Motor neuron (in vitro differentiated cells): Measurements from ENCODE around the gene IL11. TPM values are rescaled to one million over a fixed set of nuclear protein-coding genes. Genes with fewer than 3 reads are reported as not detected.

Experiments
- ATAC-seq, 8 experiments: fragments of 200-7000 bp; cut with Tn5 transposase; replicated peaks in 6 of 8; 2 replicates each; pipeline ENCODE4 v1.8.0; 2021; ENCODE audit warnings: mild to moderate bottlenecking in 8 of 8, moderate library complexity in 8 of 8
- H3K27ac ChIP-seq, 2 donors: fragments of 250-450 bp; sonication (Bioruptor Pico); 2 replicates each; pipeline ENCODE4 v1.9.0; 2021; ENCODE audit warnings: antibody characterized with exemption in 2 of 2, mild to moderate bottlenecking in 2 of 2, moderate library complexity in 1 of 2
- H3K4me1 ChIP-seq, 2 donors: fragments of 250-450 bp; sonication (Bioruptor Pico); replicated peaks in 1 of 2; 2 replicates each; pipeline ENCODE4 v1.6.1; 2021; ENCODE audit warnings: antibody characterized with exemption in 2 of 2, mild to moderate bottlenecking in 2 of 2, moderate library complexity in 1 of 2
- H3K4me3 ChIP-seq, 5 donors: fragments of 250-450 bp; sonication (Bioruptor Pico); 2 replicates each; pipeline ENCODE4 v1.9.0; 2021; ENCODE audit warnings: antibody characterized with exemption in 5 of 5, mild to moderate bottlenecking in 5 of 5, moderate library complexity in 4 of 5
- WGBS, 10 experiments: fragments of 450-650 bp; shearing (Covaris generic); methylation state at CpG; one replicate each; pipeline ENCODE4 v1.0.0; 2022; 5-methylcytosine and 5-hydroxymethylcytosine counted together
- in situ Hi-C, 9 experiments: fragments of 400-800 bp; cut with MboI; loops; one replicate each; pipeline ENCODE4 v1.15.0; 2021; ENCODE audit warnings: low sequenced_read_pairs in 9 of 9, low pct_unique_long_range_greater_than_20kb in 2 of 9; ENCODE audit not compliant: unreplicated experiment in 9 of 9
- total RNA-seq, 8 experiments: library from RNA; unstranded; fragments of 300-600 nt; gene quantifications; 2 replicates each; pipeline versions ENCODE4 v1.2.3 to v1.2.4, GENCODE V29; 2022

The IL11 gene
- total RNA-seq, 8 experiments from 2014 or later, result 0.10 to 2.4 (median 0.43) TPM

- Histone ChIP-seq H3K4me1 (peaks cover 10 to 14% of the 10 kb centered on the region in 2 donors), H3K27ac (no peak overlapping the region), H3K4me3 (no peak overlapping the region)
- peak in 5 of 8 experiments; percentile 2 to 22 (median 16) for ATAC-seq
- in situ Hi-C loops, result no loop called here
- 40 to 86% (median 80%) methylated on average over 1 to 11 of the region's 38 CpGs; no CpG with 5 or more reads in 6 of the 10 experiments for WGBS, 10 experiments
Observed at GRCh38 chr19:55362174-55362989, 7.9 kb downstream of the IL11 start.

- WGBS, 10 experiments, result 33 to 100% (median 69%) methylated on average over 1 to 3 of the region's 16 CpGs; no CpG with 5 or more reads in 5 of the 10 experiments
- no peak for ATAC-seq
Observed at GRCh38 chr19:55360902-55361301, 9.4 kb downstream of the IL11 start.

GRCh38 chr19:55358943-55359908 lies 11.0 kb downstream of the IL11 start:
- in situ Hi-C loops, result no loop called here
- no peak overlapping the region for H3K27ac ChIP-seq
- peaks cover 10 to 19% of the 10 kb centered on the region in 2 donors for H3K4me1 ChIP-seq
- 20 to 100% (median 79%) methylated on average over 1 to 10 of the region's 32 CpGs; no CpG with 5 or more reads in 5 of the 10 experiments for WGBS, 10 experiments
- ATAC-seq, result no peak
- no peak overlapping the region for H3K4me3 ChIP-seq

More at GRCh38 chr19:55360902-55361301, 9.4 kb downstream of the IL11 start:
- peaks cover 10 to 14% of the 10 kb centered on the region in 2 donors for H3K4me1 ChIP-seq
- H3K4me3 ChIP-seq, result no peak overlapping the region
- H3K27ac ChIP-seq, result no peak overlapping the region
- in situ Hi-C loops, result no loop called here

GRCh38 chr19:55358493-55358892 lies 11.8 kb downstream of the IL11 start:
- in situ Hi-C loops, result no loop called here
- WGBS, 10 experiments, result 59 to 86% (median 80%) methylated on average over 2 to 10 of the region's 19 CpGs; no CpG with 5 or more reads in 7 of the 10 experiments
- ATAC-seq, result no peak
- Histone ChIP-seq H3K27ac (no peak overlapping the region), H3K4me1 (peaks cover 10 to 20% of the 10 kb centered on the region in 2 donors), H3K4me3 (no peak overlapping the region)

GRCh38 chr19:55355213-55355821 lies 14.9 kb downstream of the IL11 start:
- no peak for ATAC-seq
- Histone ChIP-seq H3K27ac (no peak overlapping the region), H3K4me3 (no peak overlapping the region), H3K4me1 (peaks cover 7 to 14% of the 10 kb centered on the region in 2 donors)
- in situ Hi-C loops, result no loop called here
- 0 to 87% (median 40%) methylated on average over 1 to 6 of the region's 13 CpGs; no CpG with 5 or more reads in 3 of the 10 experiments for WGBS, 10 experiments

GRCh38 chr19:55354698-55355212 lies 15.5 kb downstream of the IL11 start, which contains the start of gene COX6B2:
Gene COX6B2 (minus strand): TSS chr19:55354719. CDS start chr19:55354521, 198 bp downstream.
- peaks cover 7 to 14% of the 10 kb centered on the region in 2 donors for H3K4me1 ChIP-seq
- no CpG with 5 or more reads among the region's 43 CpGs for WGBS, 10 experiments
- peak in 7 of 8 experiments; percentile 5 to 41 (median 13) for ATAC-seq

GRCh38 chr19:55353803-55354697 lies 16.2 kb downstream of the IL11 start:
- WGBS, 10 experiments, result no CpG with 5 or more reads among the region's 72 CpGs
- Histone ChIP-seq H3K4me1 (peaks cover 9 to 18% of the 10 kb centered on the region in 2 donors), H3K27ac (no peak overlapping the region), H3K4me3 (peak overlapping the region; percentile 28 to 46 (median 38))
- in situ Hi-C loops, result no loop called here
- peak; percentile 79 to 92 (median 86) for ATAC-seq

More at GRCh38 chr19:55354698-55355212, 15.5 kb downstream of the IL11 start, which contains the start of gene COX6B2:
- Histone ChIP-seq H3K4me3 (peak within 1 kb of the TSS; percentile 28 to 46 (median 38)), H3K27ac (no peak within 1 kb of the TSS)
- in situ Hi-C loops, result no loop called here

GRCh38 chr19:55353356-55353802 lies 16.9 kb downstream of the IL11 start:
- in situ Hi-C loops, result no loop called here
- 0 to 7% (median 0%) methylated on average over 1 to 4 of the region's 24 CpGs; no CpG with 5 or more reads in 3 of the 10 experiments for WGBS, 10 experiments
- ATAC-seq, result peak in 4 of 8 experiments; percentile 9 to 13 (median 12)

GRCh38 chr19:55352549-55353145 lies 17.6 kb downstream of the IL11 start:
- H3K27ac ChIP-seq, result no peak overlapping the region
- peaks cover 23 to 32% of the 10 kb centered on the region in 2 donors for H3K4me1 ChIP-seq
- ATAC-seq, result no peak
- no peak overlapping the region for H3K4me3 ChIP-seq
- in situ Hi-C loops, result no loop called here
- whole genome bisulfite sequencing, 10 experiments, result 0 to 100% (median 75%) methylated on average over 1 to 2 of the region's 25 CpGs; no CpG with 5 or more reads in 6 of the 10 experiments

More at GRCh38 chr19:55353356-55353802, 16.9 kb downstream of the IL11 start:
- no peak overlapping the region for H3K27ac ChIP-seq
- H3K4me1 ChIP-seq, result peaks cover 16 to 25% of the 10 kb centered on the region in 2 donors
- H3K4me3 ChIP-seq, result peak overlapping the region; percentile 28 to 46 (median 38)

GRCh38 chr19:55352040-55352439 lies 18.2 kb downstream of the IL11 start:
- in situ Hi-C loops, result no loop called here
- 90 to 100% methylated on average over 1 to 2 of the region's 6 CpGs; no CpG with 5 or more reads in 8 of the 10 experiments for WGBS, 10 experiments
- Histone ChIP-seq H3K4me1 (peaks cover 29 to 37% of the 10 kb centered on the region in 2 donors), H3K27ac (no peak overlapping the region), H3K4me3 (no peak overlapping the region)
- ATAC-seq, result peak in 1 of 8 experiments; percentile 2
